Trophoblast cell (in vitro differentiated cells and primary cell): Measurements from ENCODE around the gene EPYC.
A peak's percentile ranks its signal among the peaks of the same experiment; 100 is the strongest.

Experiments used
- DNase-seq, 2 donors: peaks; one replicate each; pipeline ENCODE4 v3.0.0-alpha.2; 2016
- H2AFZ ChIP-seq: 2 replicates; pipeline ENCODE4 v1.6.1; 2013; ENCODE audit warnings: low read length, moderate library complexity, mild to moderate bottlenecking; ENCODE audit not compliant: insufficient read depth, poor library complexity
- H2AK5ac ChIP-seq: 2 replicates; pipeline ENCODE4 v1.6.1; 2013; ENCODE audit warnings: mild to moderate bottlenecking, low read length
- H2BK120ac ChIP-seq: 2 replicates; pipeline ENCODE4 v1.6.1; 2013; ENCODE audit warnings: low read length, mild to moderate bottlenecking, moderate library complexity; ENCODE audit not compliant: insufficient read depth, poor library complexity
- H2BK12ac ChIP-seq: 2 replicates; pipeline ENCODE4 v1.6.1; 2013; ENCODE audit warnings: mild to moderate bottlenecking, low read length, moderate library complexity
- H2BK5ac ChIP-seq: 2 replicates; pipeline ENCODE4 v1.6.1; 2013; ENCODE audit warnings: low read length, low read depth, moderate library complexity, mild to moderate bottlenecking; ENCODE audit not compliant: poor library complexity
- H3K14ac ChIP-seq: 2 replicates; pipeline ENCODE4 v1.6.1; 2013; ENCODE audit warnings: mild to moderate bottlenecking, low read length
- H3K18ac ChIP-seq: 2 replicates; pipeline ENCODE4 v1.6.1; 2013; ENCODE audit warnings: mild to moderate bottlenecking, low read length
- H3K23ac ChIP-seq: 2 replicates; pipeline ENCODE4 v1.6.1; 2013; ENCODE audit warnings: low read length
- H3K27ac ChIP-seq: 2 replicates; pipeline ENCODE4 v1.5.1; 2013; ENCODE audit warnings: low read depth, mild to moderate bottlenecking, inconsistent platforms, low read length, moderate library complexity
- H3K27me3 ChIP-seq: 2 replicates; pipeline ENCODE4 v1.6.1; 2013; ENCODE audit warnings: inconsistent platforms, mild to moderate bottlenecking, low read length, moderate library complexity; ENCODE audit not compliant: insufficient read depth
- H3K36me3 ChIP-seq, 2 experiments: 1 replicate in 1 of 2; 2 replicates in 1 of 2; pipeline ENCODE4 v1.6.1; 2013; ENCODE audit warnings: low read length in 2 of 2, mild to moderate bottlenecking in 2 of 2, moderate library complexity in 1 of 2; ENCODE audit not compliant: insufficient read depth in 2 of 2, control insufficient read depth in 1 of 2
- H3K4ac ChIP-seq: 2 replicates; pipeline ENCODE4 v1.6.1; 2013; ENCODE audit warnings: low read depth, mild to moderate bottlenecking, low read length, moderate library complexity
- H3K4me1 ChIP-seq, 2 experiments: 1 replicate in 1 of 2; 2 replicates in 1 of 2; pipeline ENCODE4 v1.6.1; 2013; ENCODE audit warnings: low read length in 2 of 2, mild to moderate bottlenecking in 2 of 2, moderate library complexity in 1 of 2; ENCODE audit not compliant: insufficient read depth in 2 of 2, control insufficient read depth in 1 of 2
- H3K4me2 ChIP-seq: 2 replicates; pipeline ENCODE4 v1.6.1; 2013; ENCODE audit warnings: inconsistent platforms, mild to moderate bottlenecking, low read length, moderate library complexity
- H3K4me3 ChIP-seq: 2 replicates; pipeline ENCODE4 v1.5.1; 2013; ENCODE audit warnings: mild to moderate bottlenecking, low read depth, low read length, inconsistent platforms
- H3K79me1 ChIP-seq: one replicate; pipeline ENCODE4 v1.6.1; 2013; ENCODE audit warnings: low read length
- H3K79me2 ChIP-seq: 2 replicates; pipeline ENCODE4 v1.6.1; 2013; ENCODE audit warnings: low read length, mild to moderate bottlenecking; ENCODE audit not compliant: control insufficient read depth, insufficient read depth, poor library complexity
- H3K9ac ChIP-seq: 2 replicates; pipeline ENCODE4 v1.6.1; 2013; ENCODE audit warnings: mild to moderate bottlenecking, low read length
- H3K9me3 ChIP-seq: 2 replicates; pipeline ENCODE4 v1.6.1; 2013; ENCODE audit warnings: low read depth, mild to moderate bottlenecking, control low read depth, inconsistent platforms, low read length; ENCODE audit not compliant: insufficient read depth
- H4K12ac ChIP-seq: 2 replicates; pipeline ENCODE4 v1.6.1; 2013; ENCODE audit warnings: low read depth, mild to moderate bottlenecking, low read length, moderate library complexity
- H4K8ac ChIP-seq: 2 replicates; pipeline ENCODE4 v1.6.1; 2013; ENCODE audit warnings: low read depth, mild to moderate bottlenecking, low read length, moderate library complexity
- H4K91ac ChIP-seq: one replicate; pipeline ENCODE4 v1.6.1; 2013; ENCODE audit warnings: low read depth, mild to moderate bottlenecking, low read length, moderate library complexity
- WGBS: extraction: QIAGEN DNeasy Blood & Tissue Kit; methylation state at CpG from one replicate; pipeline ENCODE4 v1.1.7; 2013; ENCODE audit warnings: missing lambda C conversion rate; ENCODE audit not compliant: insufficient read length, insufficient coverage; ENCODE audit errors: extremely low coverage; 5-methylcytosine and 5-hydroxymethylcytosine counted together

EPYC gene

DNA sequence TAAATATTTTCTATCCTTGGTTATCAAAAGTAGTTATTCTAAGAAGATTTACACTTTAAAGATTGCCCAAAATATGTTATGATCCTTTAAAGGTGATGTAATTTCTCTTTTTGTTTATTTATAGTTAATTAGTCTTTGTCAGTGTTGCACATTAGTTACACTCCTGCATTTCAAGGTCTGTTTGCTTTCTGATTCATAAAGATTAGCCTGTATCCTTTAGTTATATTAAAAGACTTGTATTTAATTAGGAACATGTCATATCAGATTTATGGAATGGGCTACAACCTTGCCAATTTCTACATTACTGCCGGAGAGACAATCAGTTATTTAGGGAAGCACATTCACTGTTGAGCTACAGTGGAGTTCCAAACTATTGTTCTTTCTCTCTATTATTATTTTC lies 3.5 kb downstream of the EPYC start:
- no CpG with 5 or more reads among the region's 1 CpG for WGBS
- Histone ChIP-seq H2BK5ac (no peak overlapping the region), H3K9me3 (no peaks in the 10 kb centered on the region), H4K8ac (no peak overlapping the region), H3K4me1 (peaks cover 0 to 2% of the 10 kb centered on the region in 2 experiments), H3K27me3 (no peaks in the 10 kb centered on the region), H4K12ac (no peak overlapping the region), H2AFZ (no peak overlapping the region), H3K36me3 (no peaks in the 10 kb centered on the region), H3K4ac (no peak overlapping the region), H3K9ac (no peak overlapping the region), H2AK5ac (no peak overlapping the region), H3K79me1 (no peaks in the 10 kb centered on the region), H3K14ac (no peak overlapping the region), H4K91ac (no peak overlapping the region), H3K4me2 (no peak overlapping the region), H2BK120ac (no peak overlapping the region), H3K23ac (no peak overlapping the region), H3K18ac (no peak overlapping the region), H3K27ac (no peak overlapping the region), H2BK12ac (no peak overlapping the region), H3K4me3 (no peak overlapping the region), H3K79me2 (no peaks in the 10 kb centered on the region)
- DNase-seq = no peak

- Histone ChIP-seq H3K23ac (no peak overlapping the region), H2BK120ac (no peak overlapping the region), H3K14ac (no peak overlapping the region), H4K8ac (no peak overlapping the region), H2BK12ac (no peak overlapping the region), H3K4me2 (no peak overlapping the region), H3K27ac (no peak overlapping the region), H3K4me3 (no peak overlapping the region), H3K18ac (no peak overlapping the region), H3K79me2 (no peaks in the 10 kb centered on the region), H2AFZ (no peak overlapping the region), H2AK5ac (no peak overlapping the region), H3K79me1 (no peaks in the 10 kb centered on the region), H2BK5ac (no peak overlapping the region), H3K4me1 (peaks cover 0 to 2% of the 10 kb centered on the region in 2 experiments), H4K12ac (no peak overlapping the region), H3K4ac (no peak overlapping the region), H3K9me3 (no peaks in the 10 kb centered on the region), H3K27me3 (no peaks in the 10 kb centered on the region), H3K9ac (no peak overlapping the region), H4K91ac (no peak overlapping the region), H3K36me3 (no peaks in the 10 kb centered on the region)
- no CpG with 5 or more reads among the region's 2 CpGs for WGBS
- peak in 1 of 2 donors; percentile 64 for DNase-seq
Measured at GRCh38 chr12:90999966-91000365, 4.8 kb downstream of the EPYC start.

GRCh38 chr12:90999527-90999926 lies 5.2 kb downstream of the EPYC start:
- Histone ChIP-seq H2BK120ac (no peak overlapping the region), H3K4me1 (peaks cover 0 to 2% of the 10 kb centered on the region in 2 experiments), H3K4me2 (no peak overlapping the region), H3K18ac (no peak overlapping the region), H2AFZ (no peak overlapping the region), H3K4ac (no peak overlapping the region), H3K14ac (no peak overlapping the region), H3K27ac (no peak overlapping the region), H2BK12ac (no peak overlapping the region), H2AK5ac (no peak overlapping the region), H3K9ac (no peak overlapping the region), H2BK5ac (no peak overlapping the region), H3K79me1 (no peaks in the 10 kb centered on the region), H4K12ac (no peak overlapping the region), H4K91ac (no peak overlapping the region), H3K4me3 (no peak overlapping the region), H4K8ac (no peak overlapping the region), H3K23ac (no peak overlapping the region), H3K79me2 (no peaks in the 10 kb centered on the region), H3K36me3 (no peaks in the 10 kb centered on the region), H3K9me3 (no peaks in the 10 kb centered on the region), H3K27me3 (no peaks in the 10 kb centered on the region)
- no CpG with 5 or more reads among the region's 2 CpGs for WGBS
- no peak for DNase-seq

DNA sequence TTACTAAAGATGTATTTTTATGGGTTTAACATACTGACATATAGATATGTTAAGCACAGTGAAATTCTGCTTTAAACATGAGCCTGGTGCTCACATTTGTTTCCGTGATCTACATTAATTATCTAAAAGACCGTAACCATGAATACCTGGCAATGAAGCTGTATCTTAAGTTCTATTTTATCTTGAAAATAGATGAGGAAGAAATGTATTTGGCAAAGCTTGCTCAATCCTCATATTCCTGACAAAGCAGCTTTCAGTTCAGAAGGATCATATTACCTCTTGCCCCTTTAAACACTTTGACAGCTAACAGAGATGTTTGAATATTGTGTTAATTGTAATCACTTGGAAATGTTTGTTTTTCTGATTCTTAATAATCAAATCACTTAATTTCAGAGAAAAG lies 9.8 kb downstream of the EPYC start:
- H3K79me1 ChIP-seq = no peaks in the 10 kb centered on the region
- no peak overlapping the region for H3K4me3 ChIP-seq
- H3K18ac ChIP-seq = no peak overlapping the region
- H2AK5ac ChIP-seq = no peak overlapping the region
- no peak overlapping the region for H3K4ac ChIP-seq
- no peak overlapping the region for H3K4me2 ChIP-seq
- H3K79me2 ChIP-seq = no peaks in the 10 kb centered on the region
- DNase-seq = no peak
- H3K27me3 ChIP-seq = no peaks in the 10 kb centered on the region
- no peak overlapping the region for H2BK12ac ChIP-seq
- H4K12ac ChIP-seq = no peak overlapping the region
- H2BK120ac ChIP-seq = no peak overlapping the region
- no peak overlapping the region for H4K8ac ChIP-seq
- no peak overlapping the region for H3K27ac ChIP-seq
- H2BK5ac ChIP-seq = no peak overlapping the region
- H3K4me1 ChIP-seq = peaks cover 0 to 2% of the 10 kb centered on the region in 2 experiments
- no peaks in the 10 kb centered on the region for H3K36me3 ChIP-seq
- H3K23ac ChIP-seq = no peak overlapping the region
- no peak overlapping the region for H2AFZ ChIP-seq
- no CpG with 5 or more reads among the region's 2 CpGs for WGBS
- no peak overlapping the region for H3K14ac ChIP-seq
- H3K9me3 ChIP-seq = no peaks in the 10 kb centered on the region
- no peak overlapping the region for H4K91ac ChIP-seq
- no peak overlapping the region for H3K9ac ChIP-seq
